Erythroblast (primary cell): Measurements from ENCODE around the gene KIF26B.

Experiments
- GATA1 ChIP-seq: IDR thresholded peaks from 2 replicates; pipeline ENCODE4 v1.6.1; 2011; ENCODE audit warnings: low read depth, mild to moderate bottlenecking, control low read depth, low read length, moderate library complexity
- POLR2A ChIP-seq: IDR thresholded peaks from 2 replicates; pipeline ENCODE4 v1.6.1; 2011; ENCODE audit warnings: mild to moderate bottlenecking, low read length

DNA sequence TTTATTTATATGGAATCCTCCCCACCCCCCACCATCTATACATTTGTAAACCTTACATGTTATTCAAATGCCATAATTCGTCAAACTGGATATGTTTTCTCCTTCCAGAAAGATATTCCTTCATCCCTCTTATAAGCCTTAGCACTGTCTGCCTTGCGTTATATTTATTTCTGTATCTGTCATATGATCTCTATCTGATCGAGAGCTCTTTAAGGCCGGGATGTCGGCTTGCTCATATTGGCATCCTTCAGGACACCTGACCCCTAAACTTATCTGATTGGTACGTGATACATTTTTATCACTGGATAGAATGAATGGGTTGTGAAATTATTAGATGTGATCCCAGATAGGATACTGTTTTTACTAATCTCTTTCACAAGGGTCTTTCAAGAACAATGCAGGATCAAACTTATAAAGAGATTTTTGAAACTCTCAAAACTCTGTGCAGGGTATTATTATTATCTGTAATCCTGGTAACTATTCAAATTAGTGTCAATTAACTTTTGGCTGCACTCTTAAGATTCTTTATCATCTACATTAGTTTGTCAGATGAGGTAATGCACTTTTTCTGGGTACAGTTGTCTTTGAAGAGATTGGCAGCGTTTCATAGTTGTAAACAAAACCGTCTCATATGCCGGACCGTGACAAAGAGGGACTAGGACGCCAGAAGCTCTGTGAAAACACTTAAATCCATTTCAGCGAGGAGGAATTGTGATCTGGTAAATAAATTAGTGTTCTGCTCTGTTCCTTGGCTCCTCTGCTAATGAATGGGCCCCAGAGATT lies 152.0 kb downstream of the KIF26B start:
- TF ChIP-seq POLR2A, result no peak
- no peak for TF ChIP-seq GATA1
